ENCODE measurements around the gene SV2B.

GRCh38 chr15:91124132-91124531, 24.1 kb downstream of the SV2B start:
- TF ChIP-seq CTCF (IDR thresholded peaks at IDR 0.05) (no peak), EZH2 (IDR thresholded peaks at IDR 0.05; ENCODE audit: borderline replicate concordance, insufficient read depth, low read depth, low read length, poor library complexity, severe bottlenecking) (no peak)

All from B cell (primary cell).